HepG2 (cell line): ENCODE measurements around the gene AP3D1.

Source experiments
- ETV5 ChIP-seq: IDR thresholded peaks from 2 replicates; pipeline ENCODE4 v1.6.1; 2018; ENCODE audit warnings: missing biosample characterization, missing genetic modification reagents, inconsistent platforms, borderline replicate concordance
- GABPA ChIP-seq, 2 experiments: IDR thresholded peaks; 2 replicates each; pipeline ENCODE4 v1.6.1; 2011 to 2016; ENCODE audit warnings: low read depth in 2 of 2, low read length in 1 of 2, missing biosample characterization in 1 of 2, missing genetic modification characterization in 1 of 2
- RAD21 ChIP-seq: fragments of 450-650 bp; formaldehyde crosslinking; IDR thresholded peaks from 2 replicates; pipeline ENCODE4 v1.5.0; 2020; ENCODE audit warnings: mild to moderate bottlenecking
- ZBTB7A ChIP-seq: sonication (generic); formaldehyde crosslinking; IDR thresholded peaks from 2 replicates; pipeline ENCODE4 v1.8.0; 2022; ENCODE audit warnings: mild to moderate bottlenecking, missing genetic modification reagents
- ZNF773 ChIP-seq: sonication (generic); formaldehyde crosslinking; IDR thresholded peaks from 2 replicates; pipeline ENCODE4 v1.4.0; 2020; ENCODE audit warnings: missing genetic modification reagents, borderline replicate concordance
- ZNF780A ChIP-seq: sonication (generic); formaldehyde crosslinking; IDR thresholded peaks from 2 replicates; pipeline ENCODE4 v1.8.0; 2022; ENCODE audit warnings: mild to moderate bottlenecking, missing genetic modification reagents, moderate library complexity

DNA sequence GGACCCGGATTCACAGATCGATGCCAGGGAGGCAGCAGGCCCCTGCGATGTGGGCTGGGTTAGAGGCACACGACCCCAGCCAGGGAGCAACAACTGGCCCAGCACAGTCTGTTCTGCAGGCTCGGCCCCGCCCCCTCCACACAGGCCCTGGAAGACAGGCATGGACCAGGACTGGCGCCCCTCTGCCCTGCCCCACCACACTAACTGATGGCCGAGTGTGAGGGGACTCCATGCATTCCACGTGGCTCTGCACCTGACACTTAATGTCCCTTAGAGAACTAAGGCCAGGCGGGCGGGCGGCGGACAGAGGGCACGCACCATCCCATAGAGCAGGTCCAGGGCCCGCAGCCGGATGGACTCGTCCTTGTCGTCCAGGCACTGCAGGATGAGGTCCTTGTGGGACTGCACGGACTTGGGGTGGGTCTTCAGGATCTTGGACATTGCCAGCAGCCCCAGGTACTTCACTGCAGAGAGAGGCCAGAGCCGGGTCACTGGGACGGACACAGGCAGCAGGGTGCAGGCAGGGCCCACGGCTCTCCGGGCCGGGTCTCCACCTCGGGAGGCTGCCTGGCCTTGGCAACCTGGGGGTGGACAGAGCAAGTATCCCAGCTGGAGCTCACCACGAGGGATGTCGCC, 29.8 kb downstream of the AP3D1 start:
- TF ChIP-seq ETV5 (CRISPR knock-in tag): no peak
- TF ChIP-seq ZNF773 (CRISPR knock-in tag): no peak
- TF ChIP-seq GABPA (IDR thresholded peaks at IDR 0.05; ENCODE audit: low read depth, low read length): no peak
- TF ChIP-seq GABPA (CRISPR knock-in tag; IDR thresholded peaks at IDR 0.05; ENCODE audit: low read depth): no peak
- no peak for TF ChIP-seq ZNF780A (CRISPR knock-in tag)
- no peak for TF ChIP-seq RAD21
- TF ChIP-seq ZBTB7A: no peak
